ENCODE results near the gene VGF. TPM values are rescaled to one million over a fixed set of nuclear protein-coding genes. Genes with fewer than 3 reads are reported as not detected.

VGF gene
- total RNA-seq, 2 experiments from 2014 or later = 1.5 TPM; not detected in 1

DNA sequence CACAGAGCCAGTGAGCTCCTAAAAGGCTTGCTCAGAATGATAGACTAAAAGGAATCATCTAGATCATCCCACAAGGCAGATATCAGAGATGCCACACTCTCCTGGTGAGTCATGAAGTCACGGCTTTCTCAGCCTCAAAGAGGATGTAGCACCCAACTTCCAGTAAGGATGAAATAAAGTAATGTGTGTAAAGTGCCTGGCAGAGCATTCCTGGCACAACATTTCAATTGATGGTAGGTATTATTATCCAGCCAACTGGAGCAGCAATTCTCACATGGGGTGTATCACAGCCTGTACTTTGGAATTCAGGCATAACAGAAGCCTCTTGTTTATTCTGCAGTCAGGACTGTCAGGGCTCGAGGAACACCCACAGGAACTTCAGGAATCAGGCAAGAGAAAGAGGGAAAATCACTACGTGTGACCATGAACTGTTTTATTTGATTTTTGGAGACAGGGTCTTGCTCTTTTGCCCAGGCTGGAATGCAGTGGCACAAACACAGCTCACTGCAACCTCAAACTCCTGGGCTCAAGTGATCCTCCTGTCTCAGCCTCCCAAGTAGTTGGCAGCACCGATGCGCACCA, 20.0 kb upstream of the VGF start:
- H3K27ac ChIP-seq (ENCODE audit: low read depth, low read length, poor library complexity, severe bottlenecking) = no peak overlapping the region
- CTCF ChIA-PET (ENCODE audit: unreplicated experiment) = no interaction called here
- H3K4me1 ChIP-seq (ENCODE audit: insufficient read depth, low read length, poor library complexity, severe bottlenecking) = peaks cover 8% of the 10 kb centered on the region
- POLR2A ChIA-PET = interaction anchor here (1.7 kb wide), 1 partner anchor 11 kb away, joined by 6 read pairs; no protein-coding TSS in a partner anchor
- intact Hi-C loops (cut with micrococcal nuclease; ENCODE audit: unreplicated experiment) = no loop called here
- H3K4me3 ChIP-seq (ENCODE audit: low read depth, low read length, poor library complexity, severe bottlenecking) = no peak overlapping the region
- H3K79me2 ChIP-seq (ENCODE audit: insufficient read depth, low read depth, low read length) = no peaks in the 10 kb centered on the region
- no peaks in the 10 kb centered on the region for H3K9me3 ChIP-seq (ENCODE audit: low read length)
- no peak for TF ChIP-seq EZH2phosphoT487 (IDR thresholded peaks at IDR 0.05; ENCODE audit: borderline replicate concordance, low read depth, low read length)
- TF ChIP-seq, protein P1, sequence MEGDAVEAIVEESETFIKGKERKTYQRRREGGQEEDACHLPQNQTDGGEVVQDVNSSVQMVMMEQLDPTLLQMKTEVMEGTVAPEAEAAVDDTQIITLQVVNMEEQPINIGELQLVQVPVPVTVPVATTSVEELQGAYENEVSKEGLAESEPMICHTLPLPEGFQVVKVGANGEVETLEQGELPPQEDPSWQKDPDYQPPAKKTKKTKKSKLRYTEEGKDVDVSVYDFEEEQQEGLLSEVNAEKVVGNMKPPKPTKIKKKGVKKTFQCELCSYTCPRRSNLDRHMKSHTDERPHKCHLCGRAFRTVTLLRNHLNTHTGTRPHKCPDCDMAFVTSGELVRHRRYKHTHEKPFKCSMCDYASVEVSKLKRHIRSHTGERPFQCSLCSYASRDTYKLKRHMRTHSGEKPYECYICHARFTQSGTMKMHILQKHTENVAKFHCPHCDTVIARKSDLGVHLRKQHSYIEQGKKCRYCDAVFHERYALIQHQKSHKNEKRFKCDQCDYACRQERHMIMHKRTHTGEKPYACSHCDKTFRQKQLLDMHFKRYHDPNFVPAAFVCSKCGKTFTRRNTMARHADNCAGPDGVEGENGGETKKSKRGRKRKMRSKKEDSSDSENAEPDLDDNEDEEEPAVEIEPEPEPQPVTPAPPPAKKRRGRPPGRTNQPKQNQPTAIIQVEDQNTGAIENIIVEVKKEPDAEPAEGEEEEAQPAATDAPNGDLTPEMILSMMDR (conservative IDR thresholded peaks at IDR 0.05; ENCODE audit: low read length) = no peak
- BruUV-seq (replicated peaks) = no TSS peak
- no peak overlapping the region for H3K4me2 ChIP-seq (ENCODE audit: low read length)
- H3K9me2 ChIP-seq (ENCODE audit: insufficient read depth, low read length) = no peaks in the 10 kb centered on the region
- no peak overlapping the region for H2AFZ ChIP-seq (ENCODE audit: low read length)
- no peak for DNase-seq (ENCODE audit: low spot score)
- no peaks in the 10 kb centered on the region for H4K20me1 ChIP-seq (ENCODE audit: insufficient read depth, low read length)
- no peaks in the 10 kb centered on the region for H3K36me3 ChIP-seq (ENCODE audit: insufficient read depth, low read length)

DNA sequence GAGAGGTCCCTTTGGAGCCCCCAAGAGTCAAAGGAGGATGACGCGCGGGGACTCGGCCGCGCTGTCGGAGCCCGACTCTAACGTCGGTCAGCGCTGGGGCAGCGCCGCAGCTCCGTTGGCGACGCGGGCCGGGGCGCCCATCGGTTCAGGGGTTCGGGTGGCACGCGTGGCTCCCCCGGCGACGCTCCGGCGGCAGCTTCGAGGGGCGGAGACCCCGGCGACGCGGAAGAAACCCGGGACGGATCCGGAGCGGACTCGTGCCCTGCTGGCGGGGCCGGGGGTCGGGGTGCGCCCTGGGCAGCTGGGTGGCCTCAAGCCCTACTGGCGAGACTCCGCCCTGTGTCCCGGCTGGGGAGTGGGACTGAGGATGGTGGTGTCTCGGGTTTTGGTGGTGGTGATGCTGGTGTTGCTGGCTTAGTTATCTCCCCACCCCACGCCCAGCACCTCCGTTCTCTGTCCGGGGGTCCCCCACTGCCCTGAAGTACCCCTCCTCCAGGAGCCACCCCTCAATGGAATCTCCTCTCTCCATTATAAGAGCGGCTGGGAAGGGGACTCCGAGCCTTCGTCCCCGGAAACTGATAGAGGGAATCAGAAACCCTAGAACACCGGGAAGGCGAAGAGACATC, 14.9 kb upstream of the VGF start, which contains the start of gene NAT16:
Gene NAT16, minus strand, starts transcription at position 164 of the 626 bp plus-strand sequence. CDS start 5,486 bp downstream, outside the sequence.
- Histone ChIP-seq H3K36me3 (ENCODE audit: insufficient read depth, low read length) (no peaks in the 10 kb centered on the region), H3K4me2 (ENCODE audit: low read length) (no peak within 1 kb of the TSS), H2AFZ (ENCODE audit: low read length) (no peak within 1 kb of the TSS), H3K9me2 (ENCODE audit: insufficient read depth, low read length) (no peaks in the 10 kb centered on the region), H3K4me1 (ENCODE audit: insufficient read depth, low read length, poor library complexity, severe bottlenecking) (peaks cover 8% of the 10 kb centered on the region), H3K4me3 (ENCODE audit: low read depth, low read length, poor library complexity, severe bottlenecking) (no peak within 1 kb of the TSS), H3K79me2 (ENCODE audit: insufficient read depth, low read depth, low read length) (no peaks in the 10 kb centered on the region), H4K20me1 (ENCODE audit: insufficient read depth, low read length) (no peaks in the 10 kb centered on the region), H3K9me3 (ENCODE audit: low read length) (no peaks in the 10 kb centered on the region), H3K27ac (ENCODE audit: low read depth, low read length, poor library complexity, severe bottlenecking) (no peak within 1 kb of the TSS)
- ChIA-PET POLR2A (no interaction called here), CTCF (ENCODE audit: unreplicated experiment) (no interaction called here)
- TF ChIP-seq, protein P1 (conservative IDR thresholded peaks at IDR 0.05; ENCODE audit: low read length) = no peak
- TF ChIP-seq EZH2phosphoT487 (IDR thresholded peaks at IDR 0.05; ENCODE audit: borderline replicate concordance, low read depth, low read length) = no peak
- intact Hi-C loops (cut with micrococcal nuclease; ENCODE audit: unreplicated experiment) = no loop called here
- no peak for DNase-seq (ENCODE audit: low spot score)
- no TSS peak for BruUV-seq (replicated peaks)

DNA sequence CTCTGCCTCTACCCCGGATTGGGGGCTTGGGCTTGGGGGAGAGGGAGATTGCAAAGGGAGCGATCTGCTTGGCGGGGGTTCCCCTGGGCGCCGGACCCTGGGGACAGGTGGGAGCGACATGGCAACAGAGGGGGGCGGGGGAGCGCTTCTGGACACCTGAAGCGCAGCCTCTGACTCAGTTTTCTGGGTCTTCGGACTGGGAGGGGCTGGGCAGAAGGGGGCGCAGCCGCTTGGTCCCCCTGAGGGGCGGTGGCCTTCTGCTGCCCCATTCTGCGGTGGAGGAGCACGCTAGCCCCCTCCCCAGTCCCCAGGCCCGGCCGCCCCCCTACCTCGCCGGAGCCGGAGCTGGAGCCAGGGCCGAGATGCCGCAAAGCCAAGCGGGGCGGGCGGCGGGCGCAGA, 14.3 kb upstream of the VGF start:
- CTCF ChIA-PET (ENCODE audit: unreplicated experiment) = no interaction called here
- intact Hi-C loops (cut with micrococcal nuclease; ENCODE audit: unreplicated experiment) = no loop called here
- peaks cover 8% of the 10 kb centered on the region for H3K4me1 ChIP-seq (ENCODE audit: insufficient read depth, low read length, poor library complexity, severe bottlenecking)
- no peaks in the 10 kb centered on the region for H3K9me3 ChIP-seq (ENCODE audit: low read length)
- no peaks in the 10 kb centered on the region for H3K9me2 ChIP-seq (ENCODE audit: insufficient read depth, low read length)
- no peak overlapping the region for H3K4me2 ChIP-seq (ENCODE audit: low read length)
- no peaks in the 10 kb centered on the region for H3K79me2 ChIP-seq (ENCODE audit: insufficient read depth, low read depth, low read length)
- no peak overlapping the region for H3K4me3 ChIP-seq (ENCODE audit: low read depth, low read length, poor library complexity, severe bottlenecking)
- POLR2A ChIA-PET = no interaction called here
- H3K36me3 ChIP-seq (ENCODE audit: insufficient read depth, low read length) = no peaks in the 10 kb centered on the region
- H3K27ac ChIP-seq (ENCODE audit: low read depth, low read length, poor library complexity, severe bottlenecking) = no peak overlapping the region
- no peak for DNase-seq (ENCODE audit: low spot score)
- TF ChIP-seq, protein P1 (conservative IDR thresholded peaks at IDR 0.05; ENCODE audit: low read length) = no peak
- TF ChIP-seq EZH2phosphoT487 (IDR thresholded peaks at IDR 0.05; ENCODE audit: borderline replicate concordance, low read depth, low read length) = no peak
- H2AFZ ChIP-seq (ENCODE audit: low read length) = no peak overlapping the region
- BruUV-seq (replicated peaks) = no TSS peak
- no peaks in the 10 kb centered on the region for H4K20me1 ChIP-seq (ENCODE audit: insufficient read depth, low read length)

All from OCI-LY7 (cell line).